ENCODE measurements around the gene HOXD11. TPM values are rescaled to one million over a fixed set of nuclear protein-coding genes. Genes with fewer than 3 reads are reported as not detected.

HOXD11 gene
- total and polyA plus RNA-seq, 2 of the 13 experiments (the other 11 are each of a cell fraction or from before 2014, with no cell fraction given): not detected

DNA sequence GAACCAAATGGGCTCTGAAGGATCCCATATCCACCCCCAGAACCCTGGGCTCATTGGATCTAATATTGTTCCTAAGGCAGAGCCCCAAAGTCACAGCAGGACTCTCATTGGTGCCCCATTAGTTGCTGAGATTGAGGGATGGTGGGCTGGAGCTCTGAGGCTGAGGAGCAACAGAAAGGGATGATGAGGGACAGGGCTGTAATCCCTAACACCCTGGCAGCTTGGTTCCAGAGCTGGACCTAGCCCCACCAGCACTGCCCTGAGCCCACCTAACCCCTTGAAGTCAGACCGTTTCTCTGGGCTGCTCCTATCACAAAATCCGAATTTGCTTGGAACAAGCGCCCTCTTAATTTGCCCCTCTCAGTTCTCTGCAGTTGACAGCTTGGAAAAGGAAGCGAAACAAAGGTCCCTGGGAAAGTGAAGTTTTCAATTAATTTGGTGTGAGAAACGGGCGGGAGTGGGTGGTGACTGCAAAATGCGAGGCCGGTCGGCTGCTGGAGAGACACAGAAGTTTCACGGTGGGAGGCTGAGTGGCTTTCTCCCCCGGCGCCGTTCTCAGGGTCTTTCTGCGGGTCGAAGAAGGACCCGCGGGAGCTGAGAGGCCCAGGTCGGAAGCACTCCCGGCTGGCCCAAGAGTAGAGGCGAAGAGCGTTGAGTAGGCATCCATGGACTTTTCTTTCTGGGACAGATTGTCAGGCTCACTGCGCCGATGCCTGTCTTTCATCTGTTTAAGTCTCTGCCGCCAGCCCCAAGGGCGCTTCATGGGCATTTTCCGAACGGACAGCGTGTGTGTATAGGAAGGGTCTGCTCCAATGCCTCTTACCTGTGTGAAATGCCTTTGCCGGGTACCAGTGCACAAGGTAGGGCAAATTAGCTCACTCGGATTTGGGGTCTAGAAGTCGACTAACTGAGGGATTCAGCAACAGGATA is 15.5 kb upstream of the HOXD11 start:
- Histone ChIP-seq H3K4me3 (replicated peaks in 1 of 3; ENCODE audit: insufficient read depth in 1 of 3, low read depth in 2 of 3, low read length in 3 of 3) (no peak overlapping the region), H3K27me3 (ENCODE audit: control insufficient read depth in 1 of 2, insufficient read depth in 2 of 2, low read length in 2 of 2) (peaks cover 18 to 93% of the 10 kb centered on the region in 2 experiments), H3K4me1 (ENCODE audit: insufficient read depth, low read length) (peaks cover 17% of the 10 kb centered on the region), H2AFZ (ENCODE audit: low read length) (no peak overlapping the region), H3K27ac (ENCODE audit: extremely low read length, insufficient read depth, low read length) (no peak overlapping the region), H3K4me2 (ENCODE audit: low read depth, low read length) (no peak overlapping the region), H3K36me3 (replicated peaks in 1 of 2; ENCODE audit: control insufficient read depth in 1 of 2, insufficient read depth in 2 of 2, low read length in 2 of 2) (no peaks in the 10 kb centered on the region), H3K9ac (ENCODE audit: insufficient read depth, low read depth, low read length) (no peak overlapping the region), H3K9me3 (ENCODE audit: low read length) (no peaks in the 10 kb centered on the region), H4K20me1 (ENCODE audit: insufficient read depth, low read length) (no peaks in the 10 kb centered on the region), H3K79me2 (ENCODE audit: insufficient read depth, low read length) (no peaks in the 10 kb centered on the region)
- ChIA-PET POLR2A (no interaction called here), CTCF (ENCODE audit: low intra/inter-chr PET ratio, low total read pairs) (no interaction called here)
- FAIRE-seq (no peak), ATAC-seq (no peak), DNase-seq (ENCODE audit: low spot score) (no peak)
- in situ Hi-C loops (cut with HindIII; ENCODE audit: extremely low pct_ligation_motif_present, low pct_unique_long_range_greater_than_20kb): no loop called here
- no peak for TF ChIP-seq YY1 (IDR thresholded peaks at IDR 0.05; ENCODE audit: insufficient read depth, insufficient replicate concordance, low read depth, low read length)
- TF ChIP-seq FOXP1 (IDR thresholded peaks at IDR 0.05): no peak
- no peak for TF ChIP-seq FOXP1 (CRISPR knock-in tag; IDR thresholded peaks at IDR 0.05)
- no peak for TF ChIP-seq ZEB1 (IDR thresholded peaks at IDR 0.05; ENCODE audit: insufficient replicate concordance, low read depth)
- peak; percentile 87; the same call in 1 of the 2 replicates for TF ChIP-seq EZH2 (conservative IDR thresholded peaks at IDR 0.05; ENCODE audit: low read depth, low read length)
- 31% methylated on average over 25 of the region's 31 CpGs for WGBS (ENCODE audit: low lambda C conversion rate)
- intact Hi-C loops (cut with micrococcal nuclease; ENCODE audit: unreplicated experiment): no loop called here
- BruUV-seq (replicated peaks): no TSS peak

DNA sequence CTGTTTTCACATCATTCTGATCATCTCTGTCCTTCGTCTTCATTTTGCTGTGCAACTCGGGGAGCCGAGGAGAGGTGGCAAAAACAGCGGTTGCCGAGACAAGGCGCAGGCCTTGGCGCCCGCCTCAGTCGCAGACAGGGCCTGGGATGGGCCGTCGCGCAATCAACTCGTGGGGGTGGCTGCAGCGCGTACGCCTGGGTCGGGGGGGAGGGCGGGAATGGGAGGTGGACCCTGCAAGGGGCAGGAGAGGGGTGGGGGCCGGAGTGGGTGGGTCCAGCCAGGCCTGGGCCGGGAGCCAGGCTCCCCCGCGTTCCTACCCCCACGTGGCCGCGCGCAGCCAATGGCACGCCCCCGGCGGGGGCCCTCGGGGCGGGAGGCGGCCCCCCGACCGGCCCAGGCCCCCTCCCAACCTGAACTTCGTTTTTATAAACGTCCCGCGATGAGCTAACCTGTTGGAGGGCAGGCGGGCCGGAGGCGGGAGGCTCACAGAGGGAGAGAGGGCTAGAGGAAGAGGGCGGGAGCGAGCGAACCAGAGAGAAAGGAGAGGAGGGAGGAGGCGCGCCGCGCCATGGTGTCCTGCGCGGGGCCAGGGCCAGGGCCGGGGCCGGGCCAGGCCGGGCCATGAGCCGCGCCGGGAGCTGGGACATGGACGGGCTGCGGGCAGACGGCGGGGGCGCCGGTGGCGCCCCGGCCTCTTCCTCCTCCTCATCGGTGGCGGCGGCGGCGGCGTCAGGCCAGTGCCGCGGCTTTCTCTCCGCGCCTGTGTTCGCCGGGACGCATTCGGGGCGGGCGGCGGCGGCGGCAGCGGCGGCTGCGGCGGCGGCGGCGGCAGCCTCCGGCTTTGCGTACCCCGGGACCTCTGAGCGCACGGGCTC is 14.6 kb upstream of the HOXD11 start, which contains the start of gene HOXD13:
Gene HOXD13, plus strand, starts transcription at position 452 of the 875 bp plus-strand sequence. Its CDS starts 170 bp downstream, at position 622.
- Histone ChIP-seq H3K4me3 (replicated peaks in 1 of 3; ENCODE audit: insufficient read depth in 1 of 3, low read depth in 2 of 3, low read length in 3 of 3) (peak within 1 kb of the TSS in 1 of 3 experiments; percentile 34; a peak in 1 of 6 replicates), H3K9ac (ENCODE audit: insufficient read depth, low read depth, low read length) (no peak within 1 kb of the TSS), H2AFZ (ENCODE audit: low read length) (no peak within 1 kb of the TSS), H3K9me3 (ENCODE audit: low read length) (no peaks in the 10 kb centered on the region), H3K4me1 (ENCODE audit: insufficient read depth, low read length) (peaks cover 23% of the 10 kb centered on the region), H3K36me3 (replicated peaks in 1 of 2; ENCODE audit: control insufficient read depth in 1 of 2, insufficient read depth in 2 of 2, low read length in 2 of 2) (no peaks in the 10 kb centered on the region), H4K20me1 (ENCODE audit: insufficient read depth, low read length) (no peaks in the 10 kb centered on the region), H3K79me2 (ENCODE audit: insufficient read depth, low read length) (no peaks in the 10 kb centered on the region), H3K27me3 (ENCODE audit: control insufficient read depth in 1 of 2, insufficient read depth in 2 of 2, low read length in 2 of 2) (peaks cover 22 to 93% of the 10 kb centered on the region in 2 experiments), H3K27ac (ENCODE audit: extremely low read length, insufficient read depth, low read length) (no peak within 1 kb of the TSS), H3K4me2 (ENCODE audit: low read depth, low read length) (no peak within 1 kb of the TSS; the same call in 1 of the 2 replicates)
- BruUV-seq (replicated peaks): no TSS peak
- in situ Hi-C loops (cut with HindIII; ENCODE audit: extremely low pct_ligation_motif_present, low pct_unique_long_range_greater_than_20kb): no loop called here
- FAIRE-seq (no peak), DNase-seq (ENCODE audit: low spot score) (no peak), ATAC-seq (no peak)
- ChIA-PET CTCF (ENCODE audit: low intra/inter-chr PET ratio, low total read pairs) (no interaction called here), POLR2A (no interaction called here)
- no peak for TF ChIP-seq TBX2 (CRISPR knock-in tag; IDR thresholded peaks at IDR 0.05; ENCODE audit: borderline replicate concordance)
- TF ChIP-seq, protein P1, sequence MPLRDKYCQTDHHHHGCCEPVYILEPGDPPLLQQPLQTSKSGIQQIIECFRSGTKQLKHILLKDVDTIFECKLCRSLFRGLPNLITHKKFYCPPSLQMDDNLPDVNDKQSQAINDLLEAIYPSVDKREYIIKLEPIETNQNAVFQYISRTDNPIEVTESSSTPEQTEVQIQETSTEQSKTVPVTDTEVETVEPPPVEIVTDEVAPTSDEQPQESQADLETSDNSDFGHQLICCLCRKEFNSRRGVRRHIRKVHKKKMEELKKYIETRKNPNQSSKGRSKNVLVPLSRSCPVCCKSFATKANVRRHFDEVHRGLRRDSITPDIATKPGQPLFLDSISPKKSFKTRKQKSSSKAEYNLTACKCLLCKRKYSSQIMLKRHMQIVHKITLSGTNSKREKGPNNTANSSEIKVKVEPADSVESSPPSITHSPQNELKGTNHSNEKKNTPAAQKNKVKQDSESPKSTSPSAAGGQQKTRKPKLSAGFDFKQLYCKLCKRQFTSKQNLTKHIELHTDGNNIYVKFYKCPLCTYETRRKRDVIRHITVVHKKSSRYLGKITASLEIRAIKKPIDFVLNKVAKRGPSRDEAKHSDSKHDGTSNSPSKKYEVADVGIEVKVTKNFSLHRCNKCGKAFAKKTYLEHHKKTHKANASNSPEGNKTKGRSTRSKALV (CRISPR knock-in tag; IDR thresholded peaks at IDR 0.05): 0 out of 2 replicates have a peak, but pooled peaks have one; percentile 5
- TF ChIP-seq ZNF777 (CRISPR knock-in tag; IDR thresholded peaks at IDR 0.05): 0 out of 2 replicates have a peak, but pooled peaks have one; percentile 25
- intact Hi-C loops (cut with micrococcal nuclease; ENCODE audit: unreplicated experiment): no loop called here
- WGBS (ENCODE audit: low lambda C conversion rate): 57% methylated on average over 79 of the region's 95 CpGs
